Gastrocnemius medialis (tissue), 4 donors: ENCODE data around the gene ZNF516.

Experiments used
- CTCF ChIP-seq, 5 experiments: fragments of 450-650 bp in 3 of 5; fragments of 200-600 bp in 2 of 5; sonication (generic) in 2 of 5; IDR thresholded peaks in 4 of 5; conservative IDR thresholded peaks in 1 of 5; 1 replicate in 4 of 5; 2 replicates in 1 of 5; pipeline ENCODE4 v1.5.1; 2016 to 2019; ENCODE audit warnings: antibody characterized with exemption in 5 of 5, mild to moderate bottlenecking in 3 of 5, moderate library complexity in 3 of 5
- POLR2A ChIP-seq, 2 donors: fragments of 450-650 bp; IDR thresholded peaks; one replicate each; pipeline ENCODE4 v1.6.1; 2017; ENCODE audit warnings: antibody characterized with exemption in 2 of 2, mild to moderate bottlenecking in 2 of 2, moderate library complexity in 2 of 2

DNA sequence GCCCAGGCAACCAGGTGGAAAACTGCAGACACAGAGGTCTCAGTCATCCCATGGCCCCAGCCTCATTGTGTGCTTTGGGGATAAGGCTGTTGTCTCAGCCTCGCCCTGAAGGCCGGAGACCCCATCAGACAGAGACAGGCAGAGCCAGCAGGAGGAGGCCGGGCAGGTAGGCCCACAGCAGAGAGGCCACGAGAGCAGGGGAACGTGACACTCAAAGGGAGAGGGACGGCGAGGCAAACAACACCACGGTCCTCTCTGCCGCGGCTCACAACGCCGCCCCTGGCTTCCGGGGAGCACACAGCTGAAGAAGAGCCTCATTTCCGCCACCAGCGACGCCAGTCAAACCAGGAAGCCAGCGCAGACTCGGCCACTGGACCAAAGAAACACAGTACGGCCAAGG lies 103.3 kb downstream of the ZNF516 start:
- TF ChIP-seq POLR2A (IDR thresholded peaks at IDR 0.05) (no peak), CTCF (IDR thresholded peaks at IDR 0.05 in 4 of 5, conservative IDR thresholded peaks at IDR 0.05 in 1 of 5) (no peak)
